HG03558 (cell line): Measurements from ENCODE around the gene ZNF648.
"Not testable (repeated sequence)": the region's sequence is repeated elsewhere in the genome, so short reads cannot be mapped to it uniquely, and the experiment has no call there.

Experiments used
- ATAC-seq: cut with Tn5 transposase; IDR thresholded peaks from one replicate; pipeline ENCODE4 v1.9.1; 2021; ENCODE audit warnings: moderate number of reproducible peaks; ENCODE audit not compliant: unreplicated experiment; ENCODE audit errors: extremely low read depth

Gene ZNF648, protein sequence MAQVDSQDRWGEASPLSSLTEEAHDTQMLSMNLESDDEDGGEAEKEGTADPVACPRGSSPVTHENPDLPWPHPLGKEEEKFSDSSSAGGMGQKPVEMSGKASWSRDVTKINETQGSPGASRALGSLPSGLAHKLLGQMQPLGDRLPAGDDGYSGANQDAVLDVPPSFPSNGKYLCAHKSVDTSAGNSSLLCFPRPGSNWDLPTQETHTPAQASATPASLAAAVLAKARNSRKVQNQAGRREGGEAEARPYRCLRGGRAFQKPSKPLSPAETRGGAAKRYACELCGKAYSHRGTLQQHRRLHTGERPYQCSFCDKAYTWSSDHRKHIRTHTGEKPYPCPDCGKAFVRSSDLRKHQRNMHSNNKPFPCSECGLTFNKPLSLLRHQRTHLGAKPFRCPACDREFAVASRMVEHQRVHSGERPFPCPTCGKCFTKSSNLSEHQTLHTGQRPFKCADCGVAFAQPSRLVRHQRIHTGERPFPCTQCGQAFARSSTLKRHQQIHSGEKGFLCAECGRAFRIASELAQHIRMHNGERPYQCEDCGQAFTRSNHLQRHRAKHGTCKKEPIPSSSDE

DNA sequence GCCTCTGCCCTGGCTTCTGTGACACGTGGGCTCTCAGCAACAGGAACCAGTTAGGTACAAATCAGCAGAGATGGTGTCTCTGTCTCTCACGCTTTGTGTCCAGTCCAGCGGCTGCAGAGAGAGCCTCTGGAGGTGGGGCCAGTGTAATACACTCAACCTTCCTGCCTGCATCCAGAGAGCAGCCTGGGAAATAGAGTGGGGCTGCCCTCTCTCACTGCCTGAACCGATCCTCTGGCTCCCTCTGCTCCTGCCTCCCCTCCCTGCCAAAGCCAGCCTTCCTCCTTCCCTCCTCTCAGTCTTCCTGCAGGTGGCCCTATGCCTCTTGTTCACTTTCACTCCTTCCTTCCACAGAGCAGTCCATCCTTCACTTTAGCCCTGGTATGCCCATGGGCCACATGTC, at the start of gene ZNF648:
Gene ZNF648, minus strand, starts transcription at position 119 of the 400 bp plus-strand sequence. CDS start 3,702 bp downstream, outside the sequence.
- no peak for ATAC-seq

DNA sequence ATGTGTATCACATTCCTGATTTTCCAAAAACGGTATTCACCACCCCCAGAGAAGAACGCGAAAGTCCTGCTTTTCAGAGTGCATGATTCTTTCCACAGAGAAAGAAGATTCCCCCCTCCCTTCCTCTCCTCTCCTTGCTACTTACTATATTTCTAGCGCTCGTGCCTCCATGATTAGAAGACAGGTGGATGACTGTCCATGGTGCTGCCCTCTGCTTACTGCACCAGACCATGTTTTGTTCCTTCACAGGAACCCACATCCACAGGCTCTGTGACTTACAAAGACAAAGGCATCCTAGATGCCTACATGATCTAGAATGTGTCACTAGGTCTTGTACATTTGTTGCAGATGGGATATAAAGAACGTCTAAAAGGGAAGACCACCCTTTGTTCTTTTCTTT, 49.1 kb upstream of the ZNF648 start:
- ATAC-seq = no peak

DNA sequence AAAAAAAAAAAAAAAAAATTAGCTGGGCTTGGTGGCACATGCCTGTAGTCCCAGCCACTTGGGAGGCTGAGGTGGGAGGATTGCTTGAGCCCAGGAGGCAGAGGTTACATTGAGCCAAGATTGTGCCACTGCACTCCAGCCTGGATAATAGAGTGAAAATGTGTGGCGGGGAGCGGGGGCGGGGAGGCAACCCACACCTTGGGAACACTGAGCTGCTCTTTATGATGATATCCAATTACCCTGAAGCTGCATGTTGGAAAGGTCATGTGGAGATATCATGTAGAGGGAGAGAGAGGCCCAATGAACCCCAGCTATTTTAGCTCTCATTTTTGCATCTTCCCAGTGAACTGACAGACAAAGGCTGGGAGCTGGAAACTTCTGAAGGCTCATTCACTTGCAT, 48.3 kb upstream of the ZNF648 start:
- ATAC-seq = no peak

DNA sequence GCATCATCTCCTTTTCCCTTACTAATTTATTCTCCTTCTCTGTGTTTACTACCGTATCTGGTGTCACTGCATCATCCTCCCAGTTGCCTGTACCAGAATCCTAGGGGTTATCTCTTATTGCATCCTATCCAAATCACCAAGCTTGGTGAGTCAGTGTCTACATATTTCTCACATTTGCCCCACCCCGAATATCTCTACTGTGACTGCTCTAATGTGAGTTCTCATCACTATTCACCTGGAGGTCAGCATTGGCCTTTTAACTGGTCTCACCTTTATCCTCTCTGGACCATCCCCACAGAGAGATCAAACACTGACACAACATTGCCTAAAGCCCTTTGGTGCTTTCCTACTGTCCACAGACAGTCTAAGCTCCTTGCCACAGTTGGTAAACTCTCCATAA, 45.7 kb upstream of the ZNF648 start:
- no peak for ATAC-seq

DNA sequence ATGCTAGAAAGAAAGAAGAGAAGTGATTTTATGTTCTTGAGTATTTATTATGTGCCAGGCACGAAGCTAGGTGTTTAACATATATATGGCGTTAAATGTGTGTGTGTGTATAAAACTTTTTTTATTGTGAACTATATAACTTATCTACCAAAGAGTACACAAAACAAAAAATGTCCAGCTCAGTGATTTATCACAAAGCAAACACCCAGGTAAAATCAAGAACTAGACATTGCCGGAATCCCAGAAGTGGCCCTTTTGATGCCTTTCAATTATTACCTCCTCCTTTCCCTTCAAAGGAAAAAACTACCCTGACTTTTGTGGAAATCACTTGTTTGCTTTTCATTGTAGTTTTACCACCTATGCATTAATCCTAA, 40.5 kb upstream of the ZNF648 start:
- no peak for ATAC-seq

DNA sequence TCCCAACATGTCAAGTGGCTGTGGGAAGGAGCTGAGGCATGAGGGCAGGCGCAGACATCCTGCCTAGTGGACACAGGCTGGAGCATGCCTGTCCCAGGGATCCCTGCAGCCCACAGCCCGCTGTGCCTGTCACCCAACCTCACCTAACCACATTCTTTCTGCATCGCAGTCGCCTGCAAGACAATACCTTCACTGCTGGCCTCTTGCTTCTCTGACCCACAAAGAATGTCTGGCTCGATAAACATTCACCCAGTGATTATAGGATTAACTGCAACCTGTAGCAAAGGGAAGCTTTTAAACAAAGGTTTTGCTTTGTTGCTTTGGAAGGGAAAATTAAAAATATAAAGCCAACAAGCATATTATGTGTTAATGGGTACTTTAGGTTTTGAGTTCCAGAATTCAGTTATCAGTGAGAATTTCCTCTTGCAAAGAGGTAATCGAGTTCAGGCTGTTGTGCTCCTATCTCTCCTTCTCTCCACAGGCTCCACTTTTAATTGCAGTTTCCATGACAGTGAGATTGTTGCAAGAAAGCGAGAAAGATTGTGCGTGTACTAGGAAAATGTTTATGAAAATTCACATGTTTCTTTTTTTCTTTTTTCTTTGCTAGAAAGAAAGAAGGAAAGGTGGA, 40.0 kb upstream of the ZNF648 start:
- ATAC-seq = no peak

DNA sequence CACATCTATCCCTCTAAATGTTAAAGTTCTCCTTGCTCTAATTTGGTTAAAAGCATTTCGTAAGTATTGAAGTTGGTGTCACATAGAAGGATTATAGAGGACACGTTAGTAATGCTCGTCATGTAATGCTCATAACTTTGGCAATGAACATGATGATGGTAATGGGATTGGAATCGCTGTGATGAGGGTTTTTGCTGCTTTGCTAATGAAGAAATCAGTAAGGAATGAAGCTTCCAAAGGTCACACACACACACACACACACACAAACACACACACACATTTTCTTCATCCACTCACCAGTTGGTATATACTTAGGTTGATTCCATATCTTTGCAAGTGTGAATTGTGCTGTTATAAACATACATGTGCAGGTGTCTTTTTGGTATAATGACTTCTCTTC, 36.8 kb upstream of the ZNF648 start:
- no peak for ATAC-seq

DNA sequence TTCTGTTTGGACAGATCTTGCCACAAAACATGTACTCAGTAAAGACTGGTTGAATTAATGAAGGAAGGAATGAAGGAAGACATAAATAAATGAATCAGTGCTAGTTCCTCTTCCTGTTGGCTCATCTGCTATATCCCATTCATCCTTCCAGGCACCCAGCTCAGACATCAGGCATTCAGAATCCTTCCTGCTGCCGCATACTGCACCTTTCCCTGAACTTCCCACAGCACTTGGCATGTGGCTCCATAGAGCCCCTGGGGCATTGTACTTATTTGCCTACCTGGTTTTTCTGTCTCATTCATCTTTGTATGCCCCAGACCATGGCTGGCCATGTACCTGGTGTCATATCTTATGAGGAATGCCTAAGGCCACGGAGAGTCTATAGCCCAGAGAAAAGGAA, 34.4 kb upstream of the ZNF648 start:
- ATAC-seq = no peak

DNA sequence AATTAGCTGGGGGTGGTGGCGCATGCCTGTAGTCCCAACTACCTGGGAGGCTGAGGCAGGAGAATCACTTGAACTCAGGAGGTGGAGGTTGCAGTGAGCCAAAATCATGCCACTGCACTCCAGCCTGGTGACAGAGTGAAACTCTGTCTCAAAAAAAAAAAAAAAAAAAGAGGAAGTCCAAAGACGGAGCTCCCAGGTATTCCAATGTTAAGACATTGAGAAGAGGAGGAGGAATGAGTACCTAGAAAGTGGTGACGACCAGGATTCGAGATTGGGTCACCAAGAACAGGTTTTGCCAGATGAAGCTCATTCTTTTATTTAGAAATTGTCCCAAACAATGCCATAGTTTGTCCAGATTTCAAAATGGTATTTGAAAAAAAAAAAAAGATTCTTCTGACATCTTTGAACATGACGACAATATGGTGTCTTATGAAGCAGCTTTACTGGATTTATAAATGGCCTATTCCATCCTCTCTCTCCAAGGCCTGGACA, 33.0 kb upstream of the ZNF648 start:
- not testable (repeated sequence) for ATAC-seq

DNA sequence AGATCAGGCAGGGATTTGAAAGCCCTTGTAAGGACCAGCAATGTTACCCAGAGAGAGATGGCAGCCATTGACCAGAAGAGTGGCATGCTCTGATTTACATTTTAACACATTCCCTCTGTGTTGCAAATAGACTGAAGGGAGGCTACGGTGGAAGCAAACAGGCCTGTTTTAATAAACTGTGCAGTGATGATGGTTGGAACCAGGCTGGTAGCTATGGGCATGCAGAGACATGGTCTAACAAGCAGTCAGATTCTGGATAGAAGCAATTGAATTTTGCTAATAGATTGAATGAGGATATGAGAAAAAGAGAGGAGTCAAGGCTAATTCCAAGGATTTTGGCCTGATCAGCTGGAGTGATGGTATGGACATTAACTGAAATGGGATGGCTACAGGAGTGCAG, 32.3 kb upstream of the ZNF648 start:
- ATAC-seq = no peak

DNA sequence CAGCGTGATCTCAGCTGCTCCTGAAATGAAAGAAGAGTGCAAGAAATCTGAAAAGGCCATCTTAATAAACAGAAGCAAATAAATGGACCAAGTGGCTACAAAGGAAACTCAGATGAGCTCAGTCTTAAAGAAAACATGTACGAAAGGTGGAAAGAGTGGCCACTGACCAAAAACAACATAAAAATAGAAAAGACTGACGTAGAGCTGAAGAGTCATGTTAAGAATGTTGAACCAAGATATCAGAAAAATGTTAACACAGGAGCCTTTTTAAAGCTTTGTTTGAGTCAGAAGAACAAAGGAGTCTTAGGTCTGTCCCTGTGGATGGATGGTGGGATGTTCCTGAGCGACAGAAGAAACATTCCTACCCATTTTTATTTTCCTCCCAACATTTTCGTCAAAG, 30.8 kb upstream of the ZNF648 start:
- no peak for ATAC-seq

DNA sequence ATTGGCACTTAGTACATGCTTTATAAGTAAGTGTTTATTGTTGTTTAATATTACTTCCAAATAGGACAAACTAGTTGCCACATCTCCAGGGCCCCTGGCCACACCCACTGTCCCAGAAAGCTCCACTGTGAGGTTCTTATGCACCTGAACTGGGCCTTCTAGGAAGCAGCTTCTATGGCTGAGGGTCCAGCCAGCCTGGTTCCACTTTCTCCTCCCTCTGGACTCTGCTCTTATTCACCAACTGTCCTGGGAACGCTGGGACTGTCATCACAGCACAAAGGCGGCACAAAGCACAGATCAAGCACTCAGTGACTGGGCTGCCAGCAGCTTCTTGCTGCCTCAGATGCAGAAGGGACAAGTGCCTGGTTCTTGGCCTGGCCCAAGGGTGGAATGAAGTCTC, 29.6 kb upstream of the ZNF648 start:
- no peak for ATAC-seq

DNA sequence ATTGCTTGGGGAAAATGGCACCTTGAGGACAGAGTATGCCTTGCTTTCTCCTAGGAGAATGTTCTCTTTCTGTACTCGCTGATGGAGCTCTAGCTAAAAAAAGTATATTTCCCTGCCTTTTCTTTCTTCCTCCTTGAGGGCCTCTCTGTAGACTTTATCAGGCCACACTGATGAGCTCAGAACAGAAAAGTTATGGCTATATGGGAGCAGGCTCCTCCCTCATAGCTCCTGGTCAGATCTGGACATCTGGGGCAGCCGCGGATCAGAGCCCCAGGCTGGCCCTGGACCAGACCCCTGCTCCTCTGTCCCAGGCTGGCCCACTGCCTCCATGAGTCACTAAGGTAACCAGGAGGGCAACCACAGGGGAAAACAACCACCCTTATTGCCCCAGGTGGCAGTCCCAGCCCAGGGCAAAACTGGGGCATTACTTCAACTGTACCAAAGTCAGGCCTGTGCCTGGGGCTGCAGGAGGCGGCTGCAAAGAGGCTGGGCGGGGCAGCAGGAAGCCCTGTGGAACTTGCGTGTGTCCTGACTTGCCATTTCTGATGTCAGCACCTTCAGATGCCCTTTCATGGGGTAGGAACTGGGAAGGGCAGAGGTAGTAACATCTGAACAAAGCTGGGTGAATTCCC, 26.3 kb upstream of the ZNF648 start:
- ATAC-seq = no peak

DNA sequence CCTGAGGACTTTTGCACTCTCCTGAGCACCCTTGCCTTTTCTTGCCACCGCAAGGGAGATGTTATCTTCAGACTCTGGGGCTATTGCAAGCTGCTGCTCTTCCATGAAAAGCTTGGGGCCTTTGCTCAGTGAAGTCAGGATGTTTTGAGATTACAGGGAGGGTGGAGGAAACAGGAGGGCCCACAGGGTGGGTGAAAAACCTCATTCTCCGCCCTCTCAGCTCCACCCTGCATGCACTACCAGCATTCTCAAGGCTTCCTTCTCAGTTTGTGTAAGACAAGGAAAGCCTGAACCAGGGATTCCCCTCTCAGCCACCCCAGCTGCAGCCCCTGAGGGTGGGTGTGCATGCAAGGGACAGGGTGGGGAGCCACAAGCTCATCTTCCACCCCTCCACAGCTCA, 25.8 kb upstream of the ZNF648 start:
- ATAC-seq = no peak

DNA sequence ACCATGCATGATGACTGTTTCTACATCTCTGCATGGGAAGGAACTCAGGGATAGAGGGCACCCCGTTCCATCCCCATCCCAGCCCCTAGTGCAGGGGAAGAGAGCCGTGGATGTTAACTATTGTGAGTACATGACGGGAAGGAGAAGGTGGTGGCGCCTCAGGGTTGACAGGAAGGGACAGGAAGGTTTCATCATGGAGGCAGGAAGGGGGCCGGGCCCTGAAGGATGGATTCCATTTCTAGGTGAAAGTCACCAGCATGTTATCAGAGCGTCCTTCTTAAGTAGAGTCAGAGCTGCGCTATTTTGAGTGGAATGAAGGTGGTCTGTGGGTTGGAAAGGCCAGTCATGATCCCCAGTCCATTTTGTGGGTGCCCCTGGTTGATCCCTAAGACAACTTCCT, 25.1 kb upstream of the ZNF648 start:
- no peak for ATAC-seq

DNA sequence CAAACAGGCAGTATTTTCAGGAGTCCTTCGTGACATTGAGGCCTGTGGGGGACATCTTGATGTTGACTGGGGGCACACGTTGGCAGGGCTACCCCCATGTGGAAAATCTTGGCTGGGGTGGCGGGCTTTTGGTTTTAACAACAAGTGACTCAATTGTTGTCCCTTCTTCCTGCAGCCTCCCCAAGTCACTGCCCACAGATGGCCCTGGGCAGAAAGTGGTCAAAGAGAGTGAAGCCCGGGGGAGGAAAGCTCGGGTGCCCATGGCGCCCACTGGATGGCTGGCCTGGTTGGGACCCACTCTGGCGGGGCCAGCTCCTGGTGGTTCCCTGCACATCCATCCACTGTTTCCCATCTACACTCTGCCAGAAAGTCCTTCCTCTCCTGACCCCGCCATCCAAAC, 24.6 kb upstream of the ZNF648 start:
- ATAC-seq = no peak

DNA sequence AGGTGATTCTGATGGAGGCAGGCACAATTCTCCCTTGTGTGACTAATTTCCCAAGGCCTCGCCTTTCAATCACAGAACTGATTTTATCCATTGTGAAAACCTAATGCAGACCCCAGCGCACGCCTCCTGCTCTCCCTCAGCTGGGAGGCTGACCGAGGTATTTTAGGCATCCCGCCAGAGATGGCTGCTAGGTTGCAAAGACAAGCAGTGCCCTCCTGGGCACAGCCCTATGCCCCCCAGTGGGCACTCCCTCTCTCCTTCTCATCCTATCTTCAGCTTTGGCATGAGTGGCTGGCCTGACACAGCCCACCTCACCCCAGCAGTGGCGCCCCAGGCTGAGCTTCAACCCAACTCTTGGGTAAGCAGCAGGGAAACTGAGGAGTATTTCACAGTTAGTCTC, 24.2 kb upstream of the ZNF648 start:
- no peak for ATAC-seq

DNA sequence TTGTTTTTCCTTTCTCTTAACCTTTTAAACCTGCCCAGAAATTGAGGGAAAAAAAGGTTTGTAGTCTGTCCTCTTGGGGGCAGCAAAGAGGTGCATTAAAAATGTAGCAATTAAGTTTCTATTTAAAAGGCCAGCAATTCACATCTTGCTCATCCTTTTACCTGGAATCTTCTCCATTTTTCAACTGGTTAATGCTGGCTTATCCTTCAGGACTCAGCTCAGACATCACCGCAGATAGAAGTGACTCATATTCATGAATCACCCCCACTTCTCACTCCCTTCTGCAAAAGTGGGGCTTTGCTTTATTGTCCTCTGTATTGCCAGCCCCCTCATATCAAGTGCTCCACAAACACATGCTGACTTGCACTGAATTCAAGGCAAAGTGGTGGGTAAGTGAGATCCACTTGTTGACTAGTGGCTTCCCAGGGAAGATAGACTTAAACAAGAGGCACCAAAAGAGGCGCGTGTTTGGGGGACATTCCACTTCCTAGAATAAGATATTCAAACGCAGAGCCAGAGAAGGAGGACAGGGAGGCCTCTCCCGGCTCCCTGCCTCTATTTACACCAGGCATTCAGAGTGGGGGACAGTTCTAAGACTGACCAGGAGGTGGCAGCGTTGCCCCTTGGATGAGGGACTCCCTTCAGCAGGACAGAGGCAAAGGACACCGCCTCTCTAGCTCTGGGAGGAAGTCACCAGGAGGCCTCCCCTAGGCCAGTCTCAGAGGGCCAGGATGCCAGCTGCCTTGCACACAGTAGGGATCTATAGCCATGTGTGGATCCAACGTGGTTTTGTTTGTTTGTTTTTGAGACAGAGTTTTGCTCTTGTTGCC, 23.2 kb upstream of the ZNF648 start:
- no peak for ATAC-seq

DNA sequence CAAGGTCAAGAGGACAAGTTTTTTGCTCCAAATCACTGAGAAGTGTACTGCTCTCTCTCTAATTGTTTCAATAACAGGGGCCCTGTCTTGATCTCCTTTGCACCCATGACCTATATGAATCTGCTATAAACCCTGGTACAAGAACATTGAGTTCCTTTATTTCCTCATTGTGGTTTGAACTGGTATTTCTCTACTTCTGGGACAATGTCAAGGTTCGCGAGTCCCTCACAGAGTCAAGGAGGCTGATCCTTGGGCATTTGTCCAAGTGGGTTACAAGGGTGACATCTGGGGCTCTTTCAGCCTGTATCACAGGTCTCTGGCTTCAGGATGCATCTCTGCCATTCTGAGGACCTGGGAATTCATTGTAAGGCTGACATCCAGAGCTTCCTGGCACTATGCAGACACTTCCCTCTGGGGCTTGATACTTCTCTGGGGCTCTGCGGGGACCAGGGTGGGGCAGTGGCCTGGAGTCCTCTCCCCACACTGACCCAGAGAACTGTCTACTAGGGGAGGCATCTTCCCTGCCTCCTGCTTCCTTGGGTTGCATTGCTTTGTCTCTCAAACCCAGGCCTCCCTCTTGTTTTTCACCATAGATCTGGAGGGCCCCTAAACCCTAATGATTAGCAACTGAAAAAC, 22.5 kb upstream of the ZNF648 start:
- no peak for ATAC-seq
